Muscle of leg (tissue), 11 donors: ENCODE results near the gene LRRC49. TPM values are rescaled to one million over a fixed set of nuclear protein-coding genes. Genes with fewer than 3 reads are reported as not detected.

ENCODE experiments used
- DNase-seq: peaks from one replicate; pipeline ENCODE4 v3.0.0; 2013
- H3K27ac ChIP-seq: one replicate; pipeline ENCODE4 v1.5.1; 2013; ENCODE audit warnings: mild to moderate bottlenecking, low read length, control low read depth
- H3K27me3 ChIP-seq: one replicate; pipeline ENCODE4 v1.6.1; 2013; ENCODE audit warnings: low read length; ENCODE audit not compliant: control insufficient read depth, insufficient read depth
- H3K36me3 ChIP-seq: one replicate; pipeline ENCODE4 v1.6.1; 2013; ENCODE audit warnings: low read length; ENCODE audit not compliant: control insufficient read depth, insufficient read depth
- H3K4me1 ChIP-seq: one replicate; pipeline ENCODE4 v1.6.1; 2013; ENCODE audit warnings: low read length; ENCODE audit not compliant: control insufficient read depth, insufficient read depth
- H3K4me3 ChIP-seq: one replicate; pipeline ENCODE4 v1.5.1; 2013; ENCODE audit warnings: low read length, control low read depth
- H3K9me3 ChIP-seq: replicated peaks from 2 replicates; pipeline ENCODE4 v1.6.1; 2013; ENCODE audit warnings: low read depth, low read length; ENCODE audit not compliant: control insufficient read depth
- WGBS: methylation state at CpG from one replicate; pipeline ENCODE4 v1.1.5; 2013; ENCODE audit warnings: missing lambda C conversion rate; ENCODE audit not compliant: insufficient coverage; 5-methylcytosine and 5-hydroxymethylcytosine counted together
- polyA plus RNA-seq, 8 donors: library from polyadenylated mRNA; unstranded; fragments of 120-200 nt; gene quantifications; one replicate each; pipeline versions ENCODE4 v1.2.1 to v1.2.3, GENCODE V29; 2013; ENCODE audit warnings: inconsistent platforms in 1 of 8, low replicate concordance in 1 of 8; ENCODE audit not compliant: insufficient read length in 8 of 8, insufficient read depth in 1 of 8
- total RNA-seq: library from RNA; stranded (reverse); fragments of 120-200 nt; gene quantifications from one replicate; pipeline ENCODE4 v1.2.4, GENCODE V29; 2013

Gene LRRC49
- total and polyA plus RNA-seq, 9 donors = 4.5 to 13.8 (median 5.9) TPM

GRCh38 chr15:70950953-70951352 is 58.3 kb downstream of the LRRC49 start:
- H3K27me3 ChIP-seq = no peaks in the 10 kb centered on the region
- no peaks in the 10 kb centered on the region for H3K4me1 ChIP-seq
- no peak for DNase-seq

GRCh38 chr15:70954171-70954570 is 61.5 kb downstream of the LRRC49 start:
- no CpG with 5 or more reads among the region's 1 CpG for WGBS
- Histone ChIP-seq H3K4me3 (no peak overlapping the region), H3K27ac (no peak overlapping the region), H3K36me3 (no peaks in the 10 kb centered on the region), H3K9me3 (peaks cover 4% of the 10 kb centered on the region), H3K4me1 (no peaks in the 10 kb centered on the region), H3K27me3 (no peaks in the 10 kb centered on the region)
- DNase-seq = no peak

More at GRCh38 chr15:70950953-70951352, 58.3 kb downstream of the LRRC49 start:
- no peak overlapping the region for H3K4me3 ChIP-seq
- no peak overlapping the region for H3K27ac ChIP-seq
- no peaks in the 10 kb centered on the region for H3K36me3 ChIP-seq
- peaks cover 4% of the 10 kb centered on the region for H3K9me3 ChIP-seq

- DNase-seq = no peak
- Histone ChIP-seq H3K9me3 (peaks cover 4% of the 10 kb centered on the region), H3K4me3 (no peak overlapping the region), H3K27me3 (no peaks in the 10 kb centered on the region), H3K27ac (no peak overlapping the region), H3K36me3 (no peaks in the 10 kb centered on the region), H3K4me1 (no peaks in the 10 kb centered on the region)
- 95% methylated on average over 4 of the region's 6 CpGs for WGBS
Observed at GRCh38 chr15:70954733-70955132, 62.1 kb downstream of the LRRC49 start.

- DNase-seq = no peak
- Histone ChIP-seq H3K4me3 (no peak overlapping the region), H3K9me3 (peaks cover 4% of the 10 kb centered on the region), H3K27ac (no peak overlapping the region), H3K27me3 (no peaks in the 10 kb centered on the region), H3K36me3 (no peaks in the 10 kb centered on the region), H3K4me1 (no peaks in the 10 kb centered on the region)
Observed at GRCh38 chr15:70955151-70955550, 62.5 kb downstream of the LRRC49 start.

- H3K9me3 ChIP-seq = peaks cover 2% of the 10 kb centered on the region
- no peak overlapping the region for H3K4me3 ChIP-seq
- WGBS = no CpG with 5 or more reads among the region's 3 CpGs
- no peaks in the 10 kb centered on the region for H3K4me1 ChIP-seq
- no peaks in the 10 kb centered on the region for H3K36me3 ChIP-seq
- no peak overlapping the region for H3K27ac ChIP-seq
- DNase-seq = peak; percentile 74
- H3K27me3 ChIP-seq = no peaks in the 10 kb centered on the region
Observed at GRCh38 chr15:70956201-70956995, 63.8 kb downstream of the LRRC49 start.

GRCh38 chr15:70962084-70962483 is 69.5 kb downstream of the LRRC49 start:
- Histone ChIP-seq H3K9me3 (no peaks in the 10 kb centered on the region), H3K27me3 (no peaks in the 10 kb centered on the region), H3K27ac (no peak overlapping the region), H3K36me3 (no peaks in the 10 kb centered on the region), H3K4me1 (no peaks in the 10 kb centered on the region), H3K4me3 (no peak overlapping the region)
- DNase-seq = no peak

GRCh38 chr15:70963199-70963598 is 70.6 kb downstream of the LRRC49 start:
- no peak overlapping the region for H3K27ac ChIP-seq
- no peak for DNase-seq
- no peaks in the 10 kb centered on the region for H3K36me3 ChIP-seq
- H3K27me3 ChIP-seq = no peaks in the 10 kb centered on the region
- H3K4me1 ChIP-seq = no peaks in the 10 kb centered on the region
- H3K4me3 ChIP-seq = no peak overlapping the region
- H3K9me3 ChIP-seq = no peaks in the 10 kb centered on the region
- WGBS = no CpG with 5 or more reads among the region's 1 CpG

GRCh38 chr15:70964058-70964457 is 71.4 kb downstream of the LRRC49 start:
- no peaks in the 10 kb centered on the region for H3K9me3 ChIP-seq
- no peak for DNase-seq
- no peaks in the 10 kb centered on the region for H3K36me3 ChIP-seq
- WGBS = no CpG with 5 or more reads among the region's 5 CpGs
- no peaks in the 10 kb centered on the region for H3K4me1 ChIP-seq
- H3K27me3 ChIP-seq = no peaks in the 10 kb centered on the region
- no peak overlapping the region for H3K27ac ChIP-seq
- no peak overlapping the region for H3K4me3 ChIP-seq

- H3K4me1 ChIP-seq = no peaks in the 10 kb centered on the region
- DNase-seq = no peak
- no CpG with 5 or more reads among the region's 1 CpG for WGBS
- H3K9me3 ChIP-seq = no peaks in the 10 kb centered on the region
- H3K27me3 ChIP-seq = no peaks in the 10 kb centered on the region
- no peak overlapping the region for H3K4me3 ChIP-seq
- no peaks in the 10 kb centered on the region for H3K36me3 ChIP-seq
- H3K27ac ChIP-seq = no peak overlapping the region
Observed at GRCh38 chr15:70964686-70965085, 72.1 kb downstream of the LRRC49 start.

GRCh38 chr15:70967646-70968045 is 75.0 kb downstream of the LRRC49 start:
- no peak overlapping the region for H3K27ac ChIP-seq
- H3K36me3 ChIP-seq = no peaks in the 10 kb centered on the region
- no peak overlapping the region for H3K4me3 ChIP-seq
- no peaks in the 10 kb centered on the region for H3K4me1 ChIP-seq
- no CpG with 5 or more reads among the region's 1 CpG for WGBS
- H3K9me3 ChIP-seq = no peaks in the 10 kb centered on the region
- H3K27me3 ChIP-seq = no peaks in the 10 kb centered on the region
- peak; percentile 16 for DNase-seq
